ENCODE data around the gene LONP2.

DNA sequence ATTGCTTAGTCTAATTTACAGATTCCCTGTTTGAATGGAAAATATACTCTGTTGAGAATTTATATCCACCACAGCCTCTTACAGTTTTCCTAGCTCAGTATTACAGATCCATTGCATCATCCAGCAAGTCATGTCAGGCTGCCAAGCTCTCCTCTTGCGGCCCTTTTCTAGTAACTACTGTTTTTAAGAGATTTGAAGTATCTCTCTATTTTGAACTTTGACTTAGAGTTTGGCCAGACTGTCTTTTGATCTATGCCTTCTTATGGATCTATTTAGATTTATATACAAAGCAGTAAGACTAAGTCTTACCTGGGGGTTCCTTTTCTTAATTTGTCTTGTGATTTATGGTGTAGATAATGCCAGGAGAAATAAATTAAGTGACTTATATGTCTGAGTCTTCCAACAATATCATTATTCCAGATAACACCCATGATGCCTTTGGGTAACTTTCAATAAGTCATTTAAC, 56.3 kb downstream of the LONP2 start:
- TF ChIP-seq ZZZ3 (IDR thresholded peaks at IDR 0.05; ENCODE audit: control insufficient read depth, insufficient read length, low read depth) (no peak), CEBPB (IDR thresholded peaks at IDR 0.05; ENCODE audit: borderline replicate concordance in 1 of 2, low read depth in 2 of 2, low read length in 2 of 2) (no peak), ESRRA (IDR thresholded peaks at IDR 0.05; ENCODE audit: low read length) (no peak), REST (IDR thresholded peaks at IDR 0.05; ENCODE audit: low read depth, low read length) (no peak), PML (IDR thresholded peaks at IDR 0.05; ENCODE audit: low read length) (no peak), POLR2A (IDR thresholded peaks at IDR 0.05; ENCODE audit: low read depth, low read length) (no peak), GABPA (IDR thresholded peaks at IDR 0.05; ENCODE audit: low read depth) (no peak), EZH2 (IDR thresholded peaks at IDR 0.05; ENCODE audit: borderline replicate concordance, control insufficient read depth, low read depth, low read length) (no peak), LARP7 (IDR thresholded peaks at IDR 0.05) (no peak)
- TF ChIP-seq, protein P1, sequence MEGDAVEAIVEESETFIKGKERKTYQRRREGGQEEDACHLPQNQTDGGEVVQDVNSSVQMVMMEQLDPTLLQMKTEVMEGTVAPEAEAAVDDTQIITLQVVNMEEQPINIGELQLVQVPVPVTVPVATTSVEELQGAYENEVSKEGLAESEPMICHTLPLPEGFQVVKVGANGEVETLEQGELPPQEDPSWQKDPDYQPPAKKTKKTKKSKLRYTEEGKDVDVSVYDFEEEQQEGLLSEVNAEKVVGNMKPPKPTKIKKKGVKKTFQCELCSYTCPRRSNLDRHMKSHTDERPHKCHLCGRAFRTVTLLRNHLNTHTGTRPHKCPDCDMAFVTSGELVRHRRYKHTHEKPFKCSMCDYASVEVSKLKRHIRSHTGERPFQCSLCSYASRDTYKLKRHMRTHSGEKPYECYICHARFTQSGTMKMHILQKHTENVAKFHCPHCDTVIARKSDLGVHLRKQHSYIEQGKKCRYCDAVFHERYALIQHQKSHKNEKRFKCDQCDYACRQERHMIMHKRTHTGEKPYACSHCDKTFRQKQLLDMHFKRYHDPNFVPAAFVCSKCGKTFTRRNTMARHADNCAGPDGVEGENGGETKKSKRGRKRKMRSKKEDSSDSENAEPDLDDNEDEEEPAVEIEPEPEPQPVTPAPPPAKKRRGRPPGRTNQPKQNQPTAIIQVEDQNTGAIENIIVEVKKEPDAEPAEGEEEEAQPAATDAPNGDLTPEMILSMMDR (IDR thresholded peaks at IDR 0.05 in 2 of 3, conservative IDR thresholded peaks at IDR 0.05 in 1 of 3; ENCODE audit: control insufficient read depth in 2 of 3, extremely low read depth in 1 of 3, insufficient read depth in 1 of 3, low read depth in 3 of 3, low read length in 3 of 3) = no peak
